Measurements from ENCODE around the gene TLCD1. TPM values are rescaled to one million over a fixed set of nuclear protein-coding genes. Genes with fewer than 3 reads are reported as not detected.

Gene TLCD1
- total and polyA plus RNA-seq, 10 of the 15 experiments (the other 5 are each of a cell fraction or from before 2014, with no cell fraction given) = 2.9 to 19.8 (median 7.7) TPM

GRCh38 chr17:28728364-28729200, 2.5 kb upstream of the TLCD1 start, which contains the start of gene NEK8:
NEK8 (plus strand) TSS chr17:28728788; CDS start chr17:28728814, 26 bp downstream.
- Histone ChIP-seq H3K4me3 (peak within 1 kb of the TSS; percentile 67), H3K4me1 (ENCODE audit: control insufficient read depth, insufficient read depth, low read length) (peaks cover 18% of the 10 kb centered on the region), H3K9ac (ENCODE audit: control insufficient read depth, insufficient read depth, low read length) (peak within 1 kb of the TSS; percentile 77), H3K4me2 (ENCODE audit: control insufficient read depth, insufficient read depth) (peak within 1 kb of the TSS; percentile 94), H3K36me3 (ENCODE audit: control insufficient read depth in 2 of 2, insufficient read depth in 2 of 2, low read length in 1 of 2) (peaks cover 0 to 7% of the 10 kb centered on the region in 2 experiments; a peak in 2 of 4 replicates), H3K79me2 (ENCODE audit: control insufficient read depth, insufficient read depth, low read length) (peaks cover 8% of the 10 kb centered on the region), H3K9me3 (replicated peaks; ENCODE audit: control insufficient read depth, insufficient read depth, low read length) (no peaks in the 10 kb centered on the region), H3K27me3 (replicated peaks in 1 of 2; ENCODE audit: control insufficient read depth in 2 of 2, insufficient read depth in 2 of 2, low read length in 1 of 2) (no peaks in the 10 kb centered on the region), H2AFZ (ENCODE audit: control insufficient read depth, low read depth, low read length) (peak within 1 kb of the TSS; percentile 72), H3K27ac (ENCODE audit: control insufficient read depth, insufficient read depth) (peak within 1 kb of the TSS; percentile 94), H4K20me1 (ENCODE audit: control insufficient read depth, insufficient read depth) (no peaks in the 10 kb centered on the region)
- FAIRE-seq (peak; percentile 89), ATAC-seq (peak; percentile 37), DNase-seq (ENCODE audit: low read depth, low spot score) (peak; percentile 88)
- WGBS (ENCODE audit: insufficient coverage, insufficient replicate concordance, low lambda C conversion rate, missing lambda C conversion rate) = 1% methylated on average over 64 of the region's 64 CpGs
- ChIA-PET RAD21 (ENCODE audit: unreplicated experiment) (interaction anchor here (0.9 to 6.8 kb wide), 23 partner anchors 9 to 411 kb away, joined by 3 to 375 read pairs (median 12); partner anchors contain the start of genes BLTP2, DHRS13, FLOT2 and PHF12), POLR2A (interaction anchor here (0.5 to 17.2 kb wide), 23 partner anchors 9 to 420 kb away, joined by 3 to 485 read pairs (median 6); partner anchors contain the start of genes ALDOC, BLTP2, FAM222B and FLOT2), SMC1A (ENCODE audit: uncharacterized antibody, unreplicated experiment) (interaction anchor here (0.8 to 11.3 kb wide), 12 partner anchors 9 to 225 kb away, joined by 3 to 326 read pairs (median 9); partner anchors contain the start of genes FAM222B, FLOT2, RPL23A and TRAF4), CTCF (interaction anchor here (0.7 to 12.6 kb wide), 14 partner anchors 8 to 419 kb away, joined by 3 to 394 read pairs (median 32); partner anchors contain the start of genes BLTP2, DHRS13, FAM222B and FLOT2)
- intact Hi-C loops (cut with micrococcal nuclease; ENCODE audit: unreplicated experiment) = loop anchor here (1.0 to 10.0 kb wide), 3 partner anchors 10 to 386 kb away; partner anchors contain the start of gene FAM222B
- in situ Hi-C loops (cut with MboI) = loop anchor here (25.0 kb wide), 1 partner anchor 1266 kb away; the partner anchor contains the start of gene KSR1
- BruUV-seq (replicated peaks) = TSS peak; percentile 70
- TF ChIP-seq CBFB (IDR thresholded peaks at IDR 0.05; ENCODE audit: low read depth) (peak; percentile 22), NR2F1 (conservative IDR thresholded peaks at IDR 0.05) (no peak), NBN (IDR thresholded peaks at IDR 0.05) (peak; percentile 80), NFYB (IDR thresholded peaks at IDR 0.05; ENCODE audit: insufficient read depth, low read depth, low read length) (0 out of 2 replicates have a peak, but pooled peaks have one; percentile 13), ETV6 (conservative IDR thresholded peaks at IDR 0.05 in 1 of 2, IDR thresholded peaks at IDR 0.05 in 1 of 2; ENCODE audit: borderline replicate concordance in 1 of 2, low read depth in 1 of 2) (0 out of 4 replicates have a peak, but pooled peaks of 1 of the 2 experiments have one; percentile 4), TCF12 (IDR thresholded peaks at IDR 0.05; ENCODE audit: low read depth, low read length) (0 out of 2 replicates have a peak, but pooled peaks have one; percentile 6), POU2F2 (IDR thresholded peaks at IDR 0.05; ENCODE audit: borderline replicate concordance, low read depth, low read length) (peak; percentile 49; the same call in 2 of the 3 replicates), STAT1 (conservative IDR thresholded peaks at IDR 0.05) (peak; percentile 45; the same call in 1 of the 2 replicates), IKZF2 (IDR thresholded peaks at IDR 0.05) (peak; percentile 88 to 90; a peak in 3 of 4 replicates), ZBTB4 (CRISPR knock-in tag; IDR thresholded peaks at IDR 0.05) (no peak), ATF7 (IDR thresholded peaks at IDR 0.05; ENCODE audit: low read depth) (peak; percentile 57; the same call in 1 of the 2 replicates), DPF2 (IDR thresholded peaks at IDR 0.05) (peak; percentile 83; the same call in 1 of the 2 replicates), POLR2AphosphoS2 (IDR thresholded peaks at IDR 0.05; ENCODE audit: low read depth, low read length) (peak; percentile 88), SMAD1 (IDR thresholded peaks at IDR 0.05; ENCODE audit: low read depth, partially characterized antibody) (peak; percentile 63), NRF1 (conservative IDR thresholded peaks at IDR 0.05; ENCODE audit: low read depth, low read length) (peak; percentile 55), YBX1 (IDR thresholded peaks at IDR 0.05) (no peak), IKZF1 (conservative IDR thresholded peaks at IDR 0.05) (peak; percentile 88), NKRF (conservative IDR thresholded peaks at IDR 0.05) (peak; percentile 39; the same call in 1 of the 2 replicates)

Data from GM12878 (cell line).